HEK293 (cell line): ENCODE results near the gene DNAH11.

Experiments
- BCL6B ChIP-seq: fragments of 450-650 bp; formaldehyde crosslinking; IDR thresholded peaks from 2 replicates; pipeline ENCODE4 v1.5.1; 2017; ENCODE audit warnings: missing biosample characterization, missing genetic modification characterization
- CTCF ChIP-seq: fragments of 450-650 bp; formaldehyde crosslinking; IDR thresholded peaks from 2 replicates; pipeline ENCODE4 v1.5.1; 2016; ENCODE audit warnings: missing biosample characterization, missing genetic modification characterization
- EGR2 ChIP-seq: fragments of 450-650 bp; formaldehyde crosslinking; IDR thresholded peaks from 2 replicates; pipeline ENCODE4 v1.5.1; 2016; ENCODE audit warnings: low read depth, missing biosample characterization, missing genetic modification characterization
- KLF8 ChIP-seq: fragments of 450-650 bp; formaldehyde crosslinking; IDR thresholded peaks from 2 replicates; pipeline ENCODE4 v1.5.1; 2016; ENCODE audit warnings: missing biosample characterization, missing genetic modification characterization
- SCRT2 ChIP-seq: fragments of 450-650 bp; formaldehyde crosslinking; IDR thresholded peaks from 2 replicates; pipeline ENCODE4 v1.5.1; 2016; ENCODE audit warnings: missing biosample characterization, missing genetic modification characterization
- SP7 ChIP-seq: fragments of 450-650 bp; formaldehyde crosslinking; IDR thresholded peaks from 2 replicates; pipeline ENCODE4 v1.5.1; 2016; ENCODE audit warnings: missing biosample characterization, missing genetic modification characterization
- ZBTB8A ChIP-seq: fragments of 450-650 bp; formaldehyde crosslinking; IDR thresholded peaks from 2 replicates; pipeline ENCODE4 v1.5.1; 2016; ENCODE audit warnings: missing biosample characterization, missing genetic modification characterization
- ZFP37 ChIP-seq: fragments of 450-650 bp; formaldehyde crosslinking; IDR thresholded peaks from 2 replicates; pipeline ENCODE4 v1.5.1; 2016; ENCODE audit warnings: missing biosample characterization, missing genetic modification characterization
- ZFP41 ChIP-seq: fragments of 450-650 bp; formaldehyde crosslinking; IDR thresholded peaks from 2 replicates; pipeline ENCODE4 v1.5.1; 2016; ENCODE audit warnings: missing biosample characterization, missing genetic modification characterization, borderline replicate concordance
- ZNF148 ChIP-seq: fragments of 450-650 bp; formaldehyde crosslinking; IDR thresholded peaks from 2 replicates; pipeline ENCODE4 v1.5.0; 2017; ENCODE audit warnings: missing biosample characterization, missing genetic modification characterization, borderline replicate concordance
- ZNF155 ChIP-seq: fragments of 450-650 bp; formaldehyde crosslinking; IDR thresholded peaks from 2 replicates; pipeline ENCODE4 v1.5.1; 2016; ENCODE audit warnings: missing biosample characterization, missing genetic modification characterization
- ZNF16 ChIP-seq: fragments of 450-650 bp; formaldehyde crosslinking; IDR thresholded peaks from 2 replicates; pipeline ENCODE4 v1.5.1; 2016; ENCODE audit warnings: low read depth, missing biosample characterization, missing genetic modification characterization
- ZNF280D ChIP-seq: fragments of 450-650 bp; formaldehyde crosslinking; IDR thresholded peaks from 2 replicates; pipeline ENCODE4 v1.5.1; 2016; ENCODE audit warnings: missing biosample characterization, missing genetic modification characterization
- ZNF302 ChIP-seq: fragments of 450-650 bp; formaldehyde crosslinking; IDR thresholded peaks from 2 replicates; pipeline ENCODE4 v1.5.1; 2016; ENCODE audit warnings: missing biosample characterization, missing genetic modification characterization, low read depth
- ZNF335 ChIP-seq: fragments of 450-650 bp; formaldehyde crosslinking; conservative IDR thresholded peaks from 2 replicates; pipeline ENCODE4 v1.5.1; 2016; ENCODE audit warnings: missing biosample characterization, missing genetic modification characterization
- ZNF350 ChIP-seq: fragments of 450-650 bp; formaldehyde crosslinking; IDR thresholded peaks from 2 replicates; pipeline ENCODE4 v1.5.0; 2017; ENCODE audit warnings: missing biosample characterization, mild to moderate bottlenecking, missing genetic modification characterization
- ZNF513 ChIP-seq: fragments of 450-650 bp; IDR thresholded peaks from 2 replicates; pipeline ENCODE4 v1.5.1; 2018; ENCODE audit warnings: missing biosample characterization, missing genetic modification characterization
- ZNF518A ChIP-seq: fragments of 450-650 bp; formaldehyde crosslinking; conservative IDR thresholded peaks from 2 replicates; pipeline ENCODE4 v1.5.1; 2016; ENCODE audit warnings: low read depth, missing biosample characterization, missing genetic modification characterization
- ZNF521 ChIP-seq: fragments of 450-650 bp; formaldehyde crosslinking; IDR thresholded peaks from 2 replicates; pipeline ENCODE4 v1.5.1; 2017; ENCODE audit warnings: missing biosample characterization, mild to moderate bottlenecking, missing genetic modification characterization
- ZNF548 ChIP-seq: fragments of 450-650 bp; formaldehyde crosslinking; IDR thresholded peaks from 2 replicates; pipeline ENCODE4 v1.5.1; 2016; ENCODE audit warnings: missing biosample characterization, missing genetic modification characterization
- ZNF585B ChIP-seq: fragments of 450-650 bp; formaldehyde crosslinking; IDR thresholded peaks from 2 replicates; pipeline ENCODE4 v1.5.1; 2016; ENCODE audit warnings: missing biosample characterization, missing genetic modification characterization
- ZNF596 ChIP-seq: fragments of 450-650 bp; IDR thresholded peaks from 2 replicates; pipeline ENCODE4 v1.5.0; 2018; ENCODE audit warnings: missing biosample characterization, mild to moderate bottlenecking, missing genetic modification characterization, moderate library complexity
- ZNF791 ChIP-seq: fragments of 450-650 bp; formaldehyde crosslinking; IDR thresholded peaks from 2 replicates; pipeline ENCODE4 v1.5.1; 2016; ENCODE audit warnings: missing biosample characterization, missing genetic modification characterization
- ZSCAN30 ChIP-seq: fragments of 450-650 bp; IDR thresholded peaks from 2 replicates; pipeline ENCODE4 v1.5.1; 2018; ENCODE audit warnings: missing biosample characterization, mild to moderate bottlenecking, missing genetic modification characterization, moderate library complexity

The DNAH11 gene

GRCh38 chr7:21945454-21946221 lies 402.8 kb downstream of the DNAH11 start, which contains the start of gene CDCA7L (continued):
- TF ChIP-seq ZNF280D (tag by site-specific recombination) (no peak), ZNF302 (tag by site-specific recombination) (no peak), ZNF155 (tag by site-specific recombination) (no peak), ZNF16 (no peak), BCL6B (no peak), ZNF596 (tag by site-specific recombination) (no peak), ZNF521 (tag by site-specific recombination) (no peak), ZSCAN30 (peak; percentile 75), ZNF513 (tag by site-specific recombination) (no peak), SP7 (tag by site-specific recombination) (peak; percentile 89), ZFP41 (no peak), EGR2 (tag by site-specific recombination) (0 out of 2 replicates have a peak, but pooled peaks have one; percentile 22), SCRT2 (no peak), ZNF518A (tag by site-specific recombination) (no peak), ZNF350 (no peak), CTCF (tag by site-specific recombination) (peak; percentile 66; the same call in 1 of the 2 replicates), ZNF148 (no peak), KLF8 (tag by site-specific recombination) (peak; percentile 92), ZBTB8A (tag by site-specific recombination) (peak; percentile 98), ZNF585B (tag by site-specific recombination) (no peak; the same call in 1 of the 2 replicates), ZNF335 (tag by site-specific recombination) (no peak; the same call in 1 of the 2 replicates), ZFP37 (tag by site-specific recombination) (peak; percentile 38; the same call in 1 of the 2 replicates), ZNF548 (tag by site-specific recombination) (no peak), ZNF791 (tag by site-specific recombination) (no peak)
